AG09319 (cell line): Measurements from ENCODE around the gene APLP2.

ENCODE experiments used
- DNase-seq: peaks from one replicate; pipeline ENCODE4 v3.0.0-alpha.2; 2010; ENCODE audit warnings: low read depth; ENCODE audit errors: extremely low read depth
- TF ChIP-seq, protein P1 (sequence below): IDR thresholded peaks from 2 replicates; pipeline ENCODE4 v1.5.1; 2011; ENCODE audit warnings: low read depth, mild to moderate bottlenecking, inconsistent platforms, low read length, moderate library complexity

The APLP2 gene

GRCh38 chr11:130174642-130175041, 104.9 kb downstream of the APLP2 start:
- no peak for DNase-seq
- TF ChIP-seq, protein P1, sequence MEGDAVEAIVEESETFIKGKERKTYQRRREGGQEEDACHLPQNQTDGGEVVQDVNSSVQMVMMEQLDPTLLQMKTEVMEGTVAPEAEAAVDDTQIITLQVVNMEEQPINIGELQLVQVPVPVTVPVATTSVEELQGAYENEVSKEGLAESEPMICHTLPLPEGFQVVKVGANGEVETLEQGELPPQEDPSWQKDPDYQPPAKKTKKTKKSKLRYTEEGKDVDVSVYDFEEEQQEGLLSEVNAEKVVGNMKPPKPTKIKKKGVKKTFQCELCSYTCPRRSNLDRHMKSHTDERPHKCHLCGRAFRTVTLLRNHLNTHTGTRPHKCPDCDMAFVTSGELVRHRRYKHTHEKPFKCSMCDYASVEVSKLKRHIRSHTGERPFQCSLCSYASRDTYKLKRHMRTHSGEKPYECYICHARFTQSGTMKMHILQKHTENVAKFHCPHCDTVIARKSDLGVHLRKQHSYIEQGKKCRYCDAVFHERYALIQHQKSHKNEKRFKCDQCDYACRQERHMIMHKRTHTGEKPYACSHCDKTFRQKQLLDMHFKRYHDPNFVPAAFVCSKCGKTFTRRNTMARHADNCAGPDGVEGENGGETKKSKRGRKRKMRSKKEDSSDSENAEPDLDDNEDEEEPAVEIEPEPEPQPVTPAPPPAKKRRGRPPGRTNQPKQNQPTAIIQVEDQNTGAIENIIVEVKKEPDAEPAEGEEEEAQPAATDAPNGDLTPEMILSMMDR = no peak

DNA sequence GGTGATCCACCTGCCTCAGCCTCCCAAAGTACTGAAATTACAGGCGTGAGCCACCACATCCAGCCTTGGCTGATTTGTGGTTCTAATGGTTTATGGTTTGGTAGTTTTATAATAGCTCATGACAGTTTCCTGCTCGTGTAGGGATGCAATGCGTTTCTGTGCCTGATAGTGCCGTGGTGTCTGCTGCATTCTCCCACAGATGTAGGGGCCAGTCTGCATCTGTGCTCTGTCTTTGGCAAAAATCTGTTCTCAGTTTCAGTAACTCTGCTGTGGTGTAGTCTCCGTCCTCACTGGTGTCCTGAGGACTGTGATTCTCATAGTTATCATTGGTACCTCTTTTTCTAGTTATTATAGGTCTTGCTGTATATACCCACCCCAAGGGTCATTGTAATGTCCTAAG, 106.2 kb downstream of the APLP2 start:
- no peak for DNase-seq
- TF ChIP-seq, protein P1 = no peak

DNA sequence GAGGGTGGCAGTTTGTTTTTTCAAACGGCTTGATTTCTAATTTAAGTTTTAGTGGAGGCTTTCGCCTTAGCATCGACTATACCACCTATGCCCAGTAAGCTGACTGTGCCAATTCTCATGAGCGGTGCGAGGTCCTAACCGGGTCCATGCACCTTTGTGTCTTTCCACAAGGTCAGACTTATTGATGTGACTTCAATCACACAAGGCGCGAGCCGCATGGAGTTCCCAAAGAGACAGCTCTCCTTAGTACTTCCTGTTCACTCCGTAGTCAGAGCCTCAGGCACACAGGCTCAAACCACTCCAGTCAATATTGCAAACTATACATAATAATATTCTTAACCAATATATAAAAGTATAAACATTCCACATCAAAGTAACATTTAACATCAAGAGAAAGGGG, 108.1 kb downstream of the APLP2 start:
- TF ChIP-seq, protein P1 = no peak
- no peak for DNase-seq

DNA sequence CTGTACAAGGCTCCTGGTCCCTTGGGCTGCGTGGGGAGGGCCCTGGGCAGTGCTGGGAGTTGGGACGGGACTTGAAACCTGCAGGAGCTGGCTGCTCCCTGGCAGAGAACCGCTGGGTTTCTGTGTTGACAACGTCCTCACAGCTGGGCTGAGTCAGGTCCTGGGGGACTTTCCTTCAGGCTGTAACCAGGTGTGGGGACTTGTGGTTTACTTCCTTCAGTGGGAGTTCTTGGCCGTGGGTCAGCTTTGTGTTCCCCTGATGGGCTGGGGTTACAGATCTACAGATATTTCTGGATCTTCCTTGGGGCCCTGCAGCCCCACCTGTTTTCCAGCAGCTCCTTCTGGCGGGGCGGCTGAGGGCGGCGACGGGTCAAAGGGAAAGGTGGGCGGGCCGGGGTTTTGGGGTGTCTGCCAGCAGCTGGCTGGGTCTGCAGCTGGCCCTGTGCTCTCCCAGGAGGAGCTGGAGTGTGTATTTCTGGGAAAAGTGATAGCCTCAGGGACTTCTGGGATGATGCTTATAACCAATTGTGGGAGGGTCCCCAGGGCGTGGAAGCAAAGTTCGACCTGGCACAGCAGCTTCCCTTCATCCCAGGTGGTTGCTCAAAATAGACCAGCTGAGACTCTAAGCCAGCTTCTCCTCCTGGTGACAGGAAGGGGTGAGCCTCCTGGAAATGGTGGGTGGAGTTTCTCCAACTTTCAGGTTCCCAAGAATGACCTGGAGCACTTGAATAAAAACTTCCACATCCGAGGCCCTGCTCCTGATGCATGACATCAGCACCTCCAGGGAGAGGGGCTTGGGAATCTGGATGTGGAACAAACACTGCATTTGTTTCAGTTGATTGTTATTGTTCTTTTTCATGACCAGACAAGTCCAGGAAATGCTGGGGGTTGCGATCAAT, 109.0 kb downstream of the APLP2 start:
- TF ChIP-seq, protein P1 = no peak
- DNase-seq = no peak

GRCh38 chr11:130179396-130180306, 110.0 kb downstream of the APLP2 start:
- DNase-seq = no peak
- TF ChIP-seq, protein P1 = no peak

- TF ChIP-seq, protein P1 = no peak
- DNase-seq = no peak
Observed at GRCh38 chr11:130180491-130180890, 110.8 kb downstream of the APLP2 start.

- DNase-seq = no peak
- TF ChIP-seq, protein P1 = no peak
Observed at GRCh38 chr11:130180896-130181294, 111.2 kb downstream of the APLP2 start.
